ENCODE measurements around the gene PRPS1. TPM values are rescaled to one million over a fixed set of nuclear protein-coding genes. Genes with fewer than 3 reads are reported as not detected.

The PRPS1 gene
- polyA plus RNA-seq, 1 donor (not counting 4 experiments of a cell fraction or from before 2014, with no cell fraction given), result 48.4 TPM

DNA sequence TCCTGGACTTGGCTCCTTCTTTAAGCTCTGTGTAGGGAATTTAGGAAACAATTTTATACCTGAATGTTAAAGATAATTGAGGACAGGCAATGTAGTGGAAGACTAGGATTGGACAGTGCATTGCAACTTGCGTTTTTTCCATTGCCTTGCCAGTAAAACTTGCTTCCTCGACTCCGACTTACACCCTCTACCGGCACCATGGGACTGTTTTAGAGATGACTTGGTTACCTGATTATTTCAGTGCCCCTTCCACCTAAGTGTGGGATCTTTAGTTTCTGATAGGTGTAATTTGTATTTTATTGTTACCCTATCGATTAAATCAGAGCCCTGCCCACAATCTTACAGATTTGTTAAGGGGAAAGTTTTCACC lies 1.2 kb downstream of the PRPS1 start:
- Histone ChIP-seq H3K4me2 (ENCODE audit: control insufficient read depth, extremely low read depth, insufficient read depth, low read depth, low read length) (peak overlapping the region; percentile 69), H3K9me1 (ENCODE audit: control insufficient read depth, extremely low read depth, insufficient read depth, low read length) (no peaks in the 10 kb centered on the region), H3K27ac (ENCODE audit: control insufficient read depth, insufficient read depth, low read length) (no peak overlapping the region), H3K4me1 (ENCODE audit: control insufficient read depth, extremely low read depth, insufficient read depth, low read length) (peaks cover 6% of the 10 kb centered on the region), H2AFZ (ENCODE audit: control insufficient read depth, low read length) (no peak overlapping the region), H3K79me2 (ENCODE audit: control insufficient read depth, insufficient read depth, low read length) (peaks cover 26% of the 10 kb centered on the region), H3K9me3 (ENCODE audit: control insufficient read depth, low read depth, low read length) (no peaks in the 10 kb centered on the region), H4K20me1 (ENCODE audit: control insufficient read depth, extremely low read depth, insufficient read depth, low read length) (no peaks in the 10 kb centered on the region), H3K36me3 (ENCODE audit: control insufficient read depth in 2 of 2, extremely low read depth in 1 of 2, insufficient read depth in 2 of 2, low read length in 2 of 2) (no peaks in the 10 kb centered on the region), H3K4me3 (ENCODE audit: control insufficient read depth in 2 of 3, extremely low read depth in 1 of 3, insufficient read depth in 2 of 3, low read depth in 1 of 3, low read length in 3 of 3) (peak overlapping the region; percentile 50 to 84 (median 66)), H3K9ac (ENCODE audit: control insufficient read depth, extremely low read depth, insufficient read depth, low read length) (no peak overlapping the region), H3K27me3 (ENCODE audit: control insufficient read depth, extremely low read depth, insufficient read depth, low read length) (no peaks in the 10 kb centered on the region)
- TF ChIP-seq, protein P1, sequence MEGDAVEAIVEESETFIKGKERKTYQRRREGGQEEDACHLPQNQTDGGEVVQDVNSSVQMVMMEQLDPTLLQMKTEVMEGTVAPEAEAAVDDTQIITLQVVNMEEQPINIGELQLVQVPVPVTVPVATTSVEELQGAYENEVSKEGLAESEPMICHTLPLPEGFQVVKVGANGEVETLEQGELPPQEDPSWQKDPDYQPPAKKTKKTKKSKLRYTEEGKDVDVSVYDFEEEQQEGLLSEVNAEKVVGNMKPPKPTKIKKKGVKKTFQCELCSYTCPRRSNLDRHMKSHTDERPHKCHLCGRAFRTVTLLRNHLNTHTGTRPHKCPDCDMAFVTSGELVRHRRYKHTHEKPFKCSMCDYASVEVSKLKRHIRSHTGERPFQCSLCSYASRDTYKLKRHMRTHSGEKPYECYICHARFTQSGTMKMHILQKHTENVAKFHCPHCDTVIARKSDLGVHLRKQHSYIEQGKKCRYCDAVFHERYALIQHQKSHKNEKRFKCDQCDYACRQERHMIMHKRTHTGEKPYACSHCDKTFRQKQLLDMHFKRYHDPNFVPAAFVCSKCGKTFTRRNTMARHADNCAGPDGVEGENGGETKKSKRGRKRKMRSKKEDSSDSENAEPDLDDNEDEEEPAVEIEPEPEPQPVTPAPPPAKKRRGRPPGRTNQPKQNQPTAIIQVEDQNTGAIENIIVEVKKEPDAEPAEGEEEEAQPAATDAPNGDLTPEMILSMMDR (optimal IDR thresholded peaks at IDR 0.05 in 1 of 3, IDR thresholded peaks at IDR 0.05 in 1 of 3, conservative IDR thresholded peaks at IDR 0.05 in 1 of 3; ENCODE audit: extremely low read depth in 1 of 3, insufficient read depth in 2 of 3, low read length in 3 of 3), result peak in 2 of 3 experiments; percentile 2 to 30
- no peak for TF ChIP-seq EZH2 (IDR thresholded peaks at IDR 0.05; ENCODE audit: low read length)
- FAIRE-seq (peak; percentile 23), DNase-seq (ENCODE audit: low read depth, low spot score) (no peak)
- dilution Hi-C loops (cut with MboI; ENCODE audit: extremely low pct_ligation_motif_present, low sequenced_read_pairs), result no loop called here

DNA sequence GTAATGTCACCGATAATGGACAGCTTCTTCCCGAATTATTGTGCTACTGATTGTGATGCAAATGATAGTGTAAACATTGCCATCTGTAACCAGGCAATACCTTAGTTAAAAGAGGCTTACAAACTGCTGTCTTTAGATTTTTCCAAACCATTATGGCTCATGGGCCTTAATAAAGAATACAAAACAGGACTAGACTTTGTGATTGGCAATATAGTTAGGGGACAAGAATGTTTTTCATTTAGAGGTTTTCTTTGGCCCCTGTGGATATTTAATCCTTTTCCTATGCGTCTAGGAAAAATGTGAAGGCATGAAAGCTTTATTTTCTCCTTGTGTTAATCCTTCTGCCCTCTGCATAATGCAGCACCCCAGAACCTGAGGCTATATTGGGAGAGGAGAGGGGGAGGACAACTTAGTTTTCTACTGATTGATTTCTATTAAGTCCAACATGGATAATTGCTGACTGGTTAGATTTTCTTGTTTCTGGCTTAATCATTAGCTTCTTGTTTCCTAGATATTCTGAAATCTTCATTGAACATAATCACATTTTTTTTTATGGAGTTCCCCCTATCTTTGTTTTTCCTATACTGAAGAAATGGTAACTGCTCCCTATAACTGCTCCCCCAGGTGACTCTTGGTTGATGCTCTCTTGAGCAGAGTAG lies 1.9 kb downstream of the PRPS1 start:
- H3K9me3 ChIP-seq (ENCODE audit: control insufficient read depth, low read depth, low read length), result no peaks in the 10 kb centered on the region
- peak overlapping the region in 1 of 3 experiments; percentile 84 for H3K4me3 ChIP-seq (ENCODE audit: control insufficient read depth in 2 of 3, extremely low read depth in 1 of 3, insufficient read depth in 2 of 3, low read depth in 1 of 3, low read length in 3 of 3)
- no peak for TF ChIP-seq EZH2 (IDR thresholded peaks at IDR 0.05; ENCODE audit: low read length)
- TF ChIP-seq, protein P1 (optimal IDR thresholded peaks at IDR 0.05 in 1 of 3, IDR thresholded peaks at IDR 0.05 in 1 of 3, conservative IDR thresholded peaks at IDR 0.05 in 1 of 3; ENCODE audit: extremely low read depth in 1 of 3, insufficient read depth in 2 of 3, low read length in 3 of 3), result no peak
- H3K9me1 ChIP-seq (ENCODE audit: control insufficient read depth, extremely low read depth, insufficient read depth, low read length), result no peaks in the 10 kb centered on the region
- H3K4me2 ChIP-seq (ENCODE audit: control insufficient read depth, extremely low read depth, insufficient read depth, low read depth, low read length), result peak overlapping the region; percentile 69
- DNase-seq (ENCODE audit: low read depth, low spot score) (no peak), FAIRE-seq (no peak)
- H3K79me2 ChIP-seq (ENCODE audit: control insufficient read depth, insufficient read depth, low read length), result peaks cover 26% of the 10 kb centered on the region
- H3K9ac ChIP-seq (ENCODE audit: control insufficient read depth, extremely low read depth, insufficient read depth, low read length), result no peak overlapping the region
- no peak overlapping the region for H3K27ac ChIP-seq (ENCODE audit: control insufficient read depth, insufficient read depth, low read length)
- peaks cover 6% of the 10 kb centered on the region for H3K4me1 ChIP-seq (ENCODE audit: control insufficient read depth, extremely low read depth, insufficient read depth, low read length)
- no peak overlapping the region for H2AFZ ChIP-seq (ENCODE audit: control insufficient read depth, low read length)
- H3K27me3 ChIP-seq (ENCODE audit: control insufficient read depth, extremely low read depth, insufficient read depth, low read length), result no peaks in the 10 kb centered on the region
- H3K36me3 ChIP-seq (ENCODE audit: control insufficient read depth in 2 of 2, extremely low read depth in 1 of 2, insufficient read depth in 2 of 2, low read length in 2 of 2), result no peaks in the 10 kb centered on the region
- H4K20me1 ChIP-seq (ENCODE audit: control insufficient read depth, extremely low read depth, insufficient read depth, low read length), result no peaks in the 10 kb centered on the region
- dilution Hi-C loops (cut with MboI; ENCODE audit: extremely low pct_ligation_motif_present, low sequenced_read_pairs), result no loop called here
